ENCODE results near the gene C10orf105.

The C10orf105 gene

GRCh38 chr10:71737001-71737833, 17.6 kb upstream of the C10orf105 start:
- no peak for DNase-seq

- no peak for DNase-seq
These were observed 17.0 kb upstream of the C10orf105 start for GRCh38 chr10:71736570-71736952.

- peak; percentile 61 for DNase-seq
These were observed 16.4 kb upstream of the C10orf105 start for GRCh38 chr10:71735709-71736569.

GRCh38 chr10:71734797-71735196, 15.2 kb upstream of the C10orf105 start:
- DNase-seq, result no peak

GRCh38 chr10:71731791-71732190, 12.2 kb upstream of the C10orf105 start:
- no peak for DNase-seq

GRCh38 chr10:71729161-71729636, 9.6 kb upstream of the C10orf105 start:
- no peak for DNase-seq

GRCh38 chr10:71727738-71728737, 8.5 kb upstream of the C10orf105 start:
- peak; percentile 74 for DNase-seq

- DNase-seq, result peak; percentile 46
These were observed 7.6 kb upstream of the C10orf105 start for GRCh38 chr10:71727105-71727737.

GRCh38 chr10:71726580-71727104, 7.1 kb upstream of the C10orf105 start:
- peak; percentile 40 for DNase-seq

- DNase-seq, result no peak
These were observed 6.5 kb upstream of the C10orf105 start for GRCh38 chr10:71725998-71726579.

- DNase-seq, result no peak
These were observed 5.7 kb upstream of the C10orf105 start for GRCh38 chr10:71725249-71725648.

GRCh38 chr10:71724539-71724938, 5.0 kb upstream of the C10orf105 start:
- no peak for DNase-seq

- DNase-seq, result no peak
These were observed 3.7 kb upstream of the C10orf105 start for GRCh38 chr10:71723311-71723710.

GRCh38 chr10:71722849-71723248, 3.3 kb upstream of the C10orf105 start:
- no peak for DNase-seq

GRCh38 chr10:71721313-71721712, 1.7 kb upstream of the C10orf105 start:
- DNase-seq, result no peak

GRCh38 chr10:71720288-71720687, 710 bp upstream of the C10orf105 start:
- no peak for DNase-seq

GRCh38 chr10:71719042-71719441, 536 bp downstream of the C10orf105 start:
- DNase-seq, result no peak

GRCh38 chr10:71718165-71718698, 1.3 kb downstream of the C10orf105 start:
- no peak for DNase-seq

GRCh38 chr10:71717551-71717951, 2.0 kb downstream of the C10orf105 start:
- DNase-seq, result no peak

GRCh38 chr10:71717056-71717455, 2.5 kb downstream of the C10orf105 start:
- DNase-seq, result no peak

- no peak for DNase-seq
These were observed 3.2 kb downstream of the C10orf105 start for GRCh38 chr10:71716426-71716825.
